HG03342 (cell line): Measurements from ENCODE around the gene TMEM170B.

Source experiments
- ATAC-seq: cut with Tn5 transposase; IDR thresholded peaks from one replicate; pipeline ENCODE4 v1.9.1; 2021; ENCODE audit warnings: mild to moderate bottlenecking, moderate library complexity; ENCODE audit not compliant: unreplicated experiment

Gene TMEM170B

DNA sequence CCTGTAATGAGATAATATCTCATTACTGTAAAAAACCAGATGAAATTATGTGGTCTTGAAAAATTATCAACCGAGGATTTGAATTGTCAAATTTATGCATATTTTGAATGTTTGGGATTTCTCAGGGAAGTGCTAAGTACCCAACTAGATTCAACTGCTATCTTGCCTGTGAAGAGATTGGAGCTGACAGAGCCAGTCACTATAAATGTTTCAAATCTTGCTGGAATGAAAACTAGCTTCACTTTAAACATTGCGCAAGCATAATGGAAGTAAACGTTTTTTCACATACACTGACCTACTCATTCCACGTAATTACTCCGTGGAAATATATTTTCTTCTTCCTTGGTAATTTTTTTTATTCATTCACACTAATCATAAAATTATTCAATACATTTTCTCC lies 46.7 kb downstream of the TMEM170B start:
- no peak for ATAC-seq

DNA sequence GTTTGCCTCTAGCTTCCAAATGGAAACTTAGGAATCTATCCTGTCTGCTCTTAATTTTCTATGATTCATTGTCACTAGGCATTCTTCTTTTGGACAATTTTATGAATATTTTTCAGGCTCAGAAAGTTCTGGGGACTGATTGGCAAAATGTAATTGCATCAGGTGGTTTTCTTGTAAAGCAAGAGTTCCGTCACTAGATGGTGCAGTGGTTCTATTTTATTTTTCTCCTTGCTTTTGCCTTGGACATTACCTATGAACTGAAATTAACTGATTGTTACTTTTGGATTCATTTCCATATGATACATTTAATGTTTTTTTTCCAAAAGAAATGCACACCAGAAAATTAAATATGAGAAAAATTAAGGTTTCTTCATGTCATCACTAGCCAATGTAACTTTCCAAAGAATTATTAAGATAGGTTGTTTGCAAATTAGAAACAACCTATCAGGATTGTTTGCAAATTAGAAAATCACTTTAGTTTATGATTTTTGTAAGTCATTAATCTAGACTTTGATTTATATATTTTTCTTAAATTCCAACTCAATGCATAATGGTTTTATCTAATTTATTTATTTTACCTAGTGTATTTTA lies 48.0 kb downstream of the TMEM170B start:
- no peak for ATAC-seq

DNA sequence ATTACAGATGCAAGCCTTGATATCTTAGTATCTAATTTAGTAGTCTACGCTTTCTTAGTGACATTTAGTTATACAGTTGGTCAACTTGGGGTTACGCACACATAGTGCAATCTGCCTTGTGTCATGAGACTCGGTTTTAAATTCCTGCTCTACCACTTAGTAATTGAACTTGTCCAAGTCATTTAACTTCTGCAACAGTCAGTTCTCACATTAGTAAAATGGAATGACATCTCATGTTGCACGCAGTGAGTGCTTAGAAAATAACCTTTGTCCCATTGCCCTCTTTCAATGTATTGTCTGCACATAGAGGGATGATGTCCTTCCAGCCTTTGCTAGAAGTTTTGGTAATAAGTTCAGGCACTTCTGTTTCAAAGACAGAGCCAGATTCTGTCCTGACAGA lies 48.6 kb downstream of the TMEM170B start:
- ATAC-seq, result no peak

DNA sequence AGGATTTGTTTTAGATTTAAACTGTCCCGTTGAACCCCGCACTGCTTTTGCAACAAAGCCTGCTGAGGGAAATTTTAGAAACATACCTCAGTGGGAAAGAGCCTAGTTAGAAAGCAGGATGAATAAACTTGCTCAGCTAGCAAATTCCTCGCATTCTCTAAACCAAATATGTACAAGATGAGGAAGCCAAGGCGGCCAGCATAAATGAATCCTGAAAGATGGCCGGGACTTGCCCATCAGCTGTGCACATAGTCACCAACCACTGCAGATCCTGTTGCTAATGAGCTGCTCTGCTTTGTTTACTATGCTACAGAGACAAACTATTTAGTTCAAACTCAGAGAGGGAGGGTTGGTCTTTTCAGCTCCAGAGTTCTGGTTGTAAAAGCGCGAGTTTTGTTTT lies 49.0 kb downstream of the TMEM170B start:
- no peak for ATAC-seq

DNA sequence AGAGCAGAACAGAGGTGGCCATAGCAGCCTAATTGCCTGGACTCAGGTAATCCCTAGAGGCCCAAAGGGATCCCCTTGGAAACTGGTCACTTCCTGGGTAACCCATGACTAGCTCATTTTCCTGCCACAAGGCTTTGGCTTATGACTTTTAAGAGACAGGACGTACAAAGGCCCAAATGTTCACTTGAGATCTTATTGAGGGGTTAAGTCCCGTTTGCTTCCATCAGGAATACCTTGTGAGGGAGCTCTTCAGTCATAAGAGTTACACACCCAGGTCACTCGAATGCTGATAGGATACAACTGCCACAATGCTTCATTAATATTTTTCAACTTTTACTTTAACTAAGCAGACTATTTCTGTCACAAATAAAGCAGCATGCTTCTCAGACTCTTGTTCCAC lies 51.7 kb downstream of the TMEM170B start:
- no peak for ATAC-seq

DNA sequence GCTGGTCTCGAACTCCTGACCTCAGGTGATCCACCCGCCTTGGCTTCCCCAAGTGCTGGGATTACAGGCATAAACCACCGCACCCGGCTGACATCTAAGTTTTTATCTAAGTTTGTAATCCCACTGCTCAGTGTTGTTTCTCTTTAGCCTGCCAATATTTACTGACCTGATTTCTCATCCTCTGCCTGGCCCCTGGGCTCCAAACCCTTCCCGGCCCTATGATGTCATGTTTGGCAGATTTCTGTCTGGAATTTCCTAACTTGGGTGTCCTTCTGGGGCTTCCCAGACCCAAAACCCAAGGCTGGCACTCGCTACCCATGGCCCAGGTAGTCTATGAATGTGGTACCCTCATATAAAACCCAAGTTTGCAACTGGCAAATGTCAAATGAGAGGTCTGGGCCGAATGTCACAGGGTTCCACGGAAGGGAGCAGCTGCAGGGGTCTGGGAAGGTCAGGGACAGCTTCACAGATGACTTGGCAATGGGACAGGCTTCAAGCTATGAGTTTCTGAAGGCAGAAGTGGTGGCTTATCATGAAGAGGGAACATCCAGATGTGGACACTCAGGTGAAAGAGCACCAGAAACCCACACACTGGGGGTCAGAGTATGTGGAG lies 54.9 kb downstream of the TMEM170B start:
- ATAC-seq, result no peak

DNA sequence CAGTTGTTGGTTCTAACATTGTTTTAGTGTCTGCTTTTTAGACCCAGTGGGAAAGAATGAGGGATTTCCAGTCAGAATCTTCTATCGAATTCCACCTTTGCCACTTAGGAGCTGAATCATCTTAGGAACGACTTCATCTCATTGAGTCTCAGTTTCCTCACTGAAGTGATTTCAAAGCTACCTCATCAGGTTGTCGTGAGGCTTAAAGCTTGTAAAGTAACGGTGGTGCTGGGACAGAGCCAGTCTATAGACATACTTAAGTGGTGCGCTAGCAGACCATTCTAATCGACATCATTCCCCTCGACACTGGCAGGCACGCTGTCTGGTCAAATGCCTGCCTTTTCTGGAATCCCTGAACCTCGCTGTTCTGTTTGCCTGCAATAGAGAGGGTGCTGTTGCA lies 55.5 kb downstream of the TMEM170B start:
- ATAC-seq, result no peak

DNA sequence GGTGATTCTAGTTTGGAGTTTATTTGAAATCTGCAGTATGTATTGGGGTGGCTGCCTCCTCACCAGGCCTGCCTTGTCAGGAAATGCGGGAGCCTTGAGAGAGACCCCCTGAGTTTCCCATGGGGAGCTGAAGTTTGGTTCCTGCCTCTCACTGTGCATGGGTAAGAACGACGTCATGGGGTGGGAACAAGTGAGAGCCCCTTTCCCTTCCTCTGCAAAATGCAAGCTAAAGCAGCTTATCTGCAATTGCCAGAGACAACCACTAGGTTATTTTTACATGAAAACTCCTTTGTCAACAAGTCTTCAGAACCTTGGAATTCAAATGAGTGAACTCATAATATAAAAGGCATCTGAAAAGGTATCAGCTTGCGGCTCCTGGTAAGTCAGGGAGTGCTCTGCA lies 58.4 kb downstream of the TMEM170B start:
- ATAC-seq, result no peak

DNA sequence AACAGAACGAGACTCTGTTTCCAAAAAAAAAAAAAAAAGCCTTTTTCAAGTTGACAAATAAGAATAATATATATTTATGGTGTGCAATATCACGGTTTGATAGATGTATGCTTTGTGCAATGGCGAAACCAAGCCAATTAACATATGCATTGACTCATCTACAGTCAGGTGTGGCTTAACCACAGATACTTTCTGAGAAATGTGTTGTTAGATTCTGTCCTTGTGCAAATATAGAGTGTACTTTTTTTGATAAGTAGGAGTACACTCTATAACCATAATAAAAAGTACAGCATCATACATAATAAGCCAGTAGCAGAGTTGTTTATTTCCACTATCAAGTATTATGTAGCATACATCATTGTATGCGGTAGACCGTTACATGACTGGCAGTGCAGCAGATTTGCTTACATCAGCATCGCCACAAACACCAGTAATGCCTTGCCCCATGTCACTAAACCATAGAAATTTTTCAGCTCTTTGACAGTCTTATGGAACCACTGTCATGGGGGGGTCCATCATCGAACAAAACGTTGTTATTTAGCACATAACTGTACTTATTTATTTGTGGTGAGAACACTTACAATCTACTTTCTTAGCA lies 59.2 kb downstream of the TMEM170B start:
- no peak for ATAC-seq

DNA sequence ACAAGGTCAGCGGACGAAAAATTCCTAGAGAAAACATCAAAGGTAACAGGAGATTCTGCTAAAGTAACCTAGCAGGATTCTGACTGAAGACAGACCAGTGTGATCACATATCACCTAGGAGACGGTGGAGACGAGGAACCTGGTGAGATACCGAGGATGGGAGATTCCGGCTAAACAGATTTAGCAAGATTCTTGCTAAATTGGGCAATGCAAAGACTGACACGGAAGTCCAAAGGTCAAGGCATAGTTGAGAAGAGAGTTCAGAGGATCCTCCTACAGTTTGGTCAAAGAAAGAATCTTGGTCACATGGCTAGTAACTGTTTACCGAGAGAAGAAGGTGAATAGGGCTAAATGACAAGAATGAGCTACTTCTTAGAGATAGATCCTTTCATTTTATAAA lies 61.1 kb downstream of the TMEM170B start:
- ATAC-seq, result no peak

DNA sequence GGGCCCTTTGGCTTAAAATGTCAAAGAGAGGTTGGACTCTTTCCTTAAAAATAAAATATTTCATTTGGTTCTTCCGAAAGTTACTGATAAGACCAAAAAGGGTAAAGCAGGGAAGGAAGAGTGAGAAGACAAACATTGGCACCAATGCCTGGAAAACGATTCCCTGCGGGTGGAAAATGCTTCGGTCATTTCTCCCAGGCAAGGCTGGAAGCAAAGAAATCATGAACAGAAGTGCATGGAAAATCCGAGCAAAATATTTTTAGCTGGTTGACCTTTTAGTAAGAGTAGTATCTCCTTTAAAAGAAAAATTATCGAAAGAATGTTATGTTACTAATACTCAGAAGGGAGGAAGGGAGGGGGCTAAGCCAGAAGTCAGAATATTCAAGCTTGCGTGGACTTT lies 62.7 kb downstream of the TMEM170B start:
- no peak for ATAC-seq

DNA sequence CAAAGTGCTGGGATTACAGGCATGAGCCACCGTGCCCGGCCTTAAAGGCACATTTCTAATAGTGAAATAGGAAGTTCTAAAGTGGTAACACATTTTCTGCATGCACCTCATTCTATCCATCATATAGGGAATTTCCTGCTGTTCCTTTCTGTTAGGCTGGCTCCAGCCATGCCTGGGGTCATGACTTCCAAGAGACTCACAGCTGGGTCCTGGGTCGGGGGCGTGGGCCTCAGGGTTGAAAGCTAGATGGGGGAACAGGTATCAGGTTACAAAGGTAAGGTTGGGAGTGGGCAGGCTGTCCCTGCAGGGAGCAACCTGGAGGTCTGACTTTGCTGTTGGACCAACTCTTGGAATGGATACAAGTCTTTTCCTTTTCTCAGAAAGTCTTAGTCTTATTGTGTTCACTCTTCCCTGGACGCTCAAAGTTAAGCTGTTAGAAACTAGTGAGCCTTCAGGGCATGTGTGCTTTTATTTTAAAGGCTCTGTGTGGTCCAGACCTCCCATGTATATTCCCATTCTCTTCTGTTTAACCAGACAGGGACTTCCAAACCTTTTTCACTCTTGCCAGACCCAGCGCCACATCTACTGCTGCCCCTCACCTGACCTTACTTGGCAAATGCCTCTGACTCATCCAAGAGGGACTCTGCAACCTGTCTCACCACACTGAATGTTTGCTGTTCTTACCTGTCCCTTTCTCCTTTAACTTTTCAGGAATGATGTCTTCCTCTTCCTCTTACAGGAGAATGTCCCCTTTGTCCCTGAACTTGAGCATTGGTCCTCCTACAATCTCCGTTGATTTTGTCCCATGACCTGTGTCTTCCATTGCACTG lies 64.4 kb downstream of the TMEM170B start:
- no peak for ATAC-seq

DNA sequence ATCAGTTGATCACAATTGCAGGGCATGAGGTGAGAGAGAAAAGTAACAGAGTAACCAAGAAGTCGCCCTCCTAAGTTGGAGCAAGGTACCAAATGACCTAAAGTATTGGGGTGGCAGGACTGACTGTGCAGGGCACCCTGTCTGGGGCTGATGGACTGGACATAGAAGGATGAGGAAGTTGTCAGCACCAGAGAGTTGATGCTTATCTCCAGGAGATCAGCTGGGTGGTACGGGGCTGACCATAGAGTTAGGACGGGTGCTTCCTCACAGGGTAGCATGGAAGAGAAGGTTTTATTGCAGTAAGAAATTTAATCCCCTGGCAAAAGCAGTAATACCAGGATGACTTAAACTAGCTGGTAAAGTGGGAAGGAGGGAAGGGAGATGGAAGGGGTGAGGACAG lies 66.7 kb downstream of the TMEM170B start:
- no peak for ATAC-seq

DNA sequence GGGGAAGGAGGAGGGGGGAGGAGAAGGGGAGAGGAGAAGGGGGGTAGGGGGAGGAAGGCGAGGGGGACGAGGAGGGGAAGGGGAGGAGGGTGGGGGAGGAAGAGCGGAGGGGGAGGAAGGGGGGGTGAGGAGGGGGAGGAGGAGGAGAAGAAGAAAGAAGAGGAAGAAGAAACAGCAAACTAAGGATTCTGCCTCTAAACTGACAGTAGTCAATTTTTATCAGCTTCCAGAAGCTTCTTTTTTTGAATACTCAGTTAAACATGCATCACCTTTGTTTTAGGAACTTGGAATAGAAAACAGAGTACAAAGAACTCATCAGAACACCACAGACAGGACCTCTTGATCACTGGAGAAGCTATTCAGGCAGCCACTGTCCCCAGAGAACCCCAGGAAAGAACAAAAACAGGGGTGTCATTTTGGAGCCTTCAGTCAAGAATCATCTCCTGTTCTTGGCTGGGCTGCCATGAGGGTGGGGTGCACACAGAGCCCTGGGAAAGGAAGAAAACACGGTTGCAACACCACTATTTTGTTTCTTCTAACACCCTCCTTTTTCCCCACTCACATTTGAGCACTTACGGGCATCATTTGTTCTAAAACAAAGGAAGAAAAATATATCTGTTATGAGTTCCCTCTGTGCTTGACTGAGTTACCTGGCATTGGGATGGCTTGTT lies 67.4 kb downstream of the TMEM170B start:
- ATAC-seq, result no peak

DNA sequence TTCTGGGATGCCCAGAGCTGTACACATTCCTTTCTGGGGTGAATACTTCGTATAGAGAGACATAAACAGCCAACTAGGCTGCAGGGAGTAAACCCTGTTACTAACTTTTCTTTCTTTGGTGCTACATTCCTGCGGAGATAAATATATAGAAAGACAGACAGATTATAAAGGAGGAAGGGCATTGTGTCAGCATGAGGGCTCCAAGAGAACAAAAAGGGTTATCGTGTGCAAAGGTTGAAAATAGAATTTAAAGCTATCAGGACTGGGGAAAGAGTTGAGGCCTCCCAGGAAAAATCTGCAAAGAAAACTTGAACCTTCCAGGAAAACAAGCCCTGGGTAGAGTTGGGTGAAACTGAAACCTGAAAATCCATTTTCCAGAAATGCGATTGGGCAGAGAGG lies 68.0 kb downstream of the TMEM170B start:
- ATAC-seq, result no peak

DNA sequence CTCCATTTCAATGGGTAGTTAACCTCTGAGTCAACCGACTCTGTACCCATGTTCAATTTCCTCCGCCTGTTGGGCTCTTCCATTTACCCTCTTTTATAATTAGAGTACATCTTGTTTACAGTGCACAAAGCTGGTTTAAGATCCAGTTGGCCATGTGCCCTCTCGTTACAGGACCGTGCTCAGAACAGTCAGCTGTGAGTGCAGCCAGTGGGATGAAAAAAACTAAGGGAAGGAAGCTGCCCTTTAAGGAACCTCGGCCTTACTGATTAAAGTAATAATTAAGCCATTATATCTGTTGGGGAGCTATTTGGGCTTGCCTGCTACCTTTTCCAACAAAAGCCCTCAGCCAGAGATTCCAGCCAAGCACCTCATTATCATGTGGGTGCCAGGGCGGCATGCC lies 68.8 kb downstream of the TMEM170B start:
- no peak for ATAC-seq

DNA sequence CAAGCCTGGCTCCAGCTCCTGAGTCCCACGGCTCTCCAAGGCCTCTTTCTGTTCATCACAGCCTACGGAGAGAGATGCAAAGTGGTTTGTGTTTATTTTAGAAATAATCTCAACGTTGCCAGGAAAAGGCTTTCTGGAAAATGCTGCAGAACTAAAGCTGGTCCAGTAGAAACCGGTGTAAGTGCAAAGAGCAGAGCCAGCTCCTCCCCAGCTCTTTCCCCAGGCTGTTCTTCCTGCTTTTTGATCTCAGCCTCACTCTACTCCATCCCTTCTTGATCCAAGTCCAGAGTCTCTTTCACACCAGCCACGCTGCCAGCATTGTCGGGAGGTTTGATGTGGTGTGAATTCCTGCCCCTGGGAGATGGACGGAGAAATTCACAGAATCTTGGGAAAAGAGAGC lies 69.8 kb downstream of the TMEM170B start:
- ATAC-seq, result no peak

DNA sequence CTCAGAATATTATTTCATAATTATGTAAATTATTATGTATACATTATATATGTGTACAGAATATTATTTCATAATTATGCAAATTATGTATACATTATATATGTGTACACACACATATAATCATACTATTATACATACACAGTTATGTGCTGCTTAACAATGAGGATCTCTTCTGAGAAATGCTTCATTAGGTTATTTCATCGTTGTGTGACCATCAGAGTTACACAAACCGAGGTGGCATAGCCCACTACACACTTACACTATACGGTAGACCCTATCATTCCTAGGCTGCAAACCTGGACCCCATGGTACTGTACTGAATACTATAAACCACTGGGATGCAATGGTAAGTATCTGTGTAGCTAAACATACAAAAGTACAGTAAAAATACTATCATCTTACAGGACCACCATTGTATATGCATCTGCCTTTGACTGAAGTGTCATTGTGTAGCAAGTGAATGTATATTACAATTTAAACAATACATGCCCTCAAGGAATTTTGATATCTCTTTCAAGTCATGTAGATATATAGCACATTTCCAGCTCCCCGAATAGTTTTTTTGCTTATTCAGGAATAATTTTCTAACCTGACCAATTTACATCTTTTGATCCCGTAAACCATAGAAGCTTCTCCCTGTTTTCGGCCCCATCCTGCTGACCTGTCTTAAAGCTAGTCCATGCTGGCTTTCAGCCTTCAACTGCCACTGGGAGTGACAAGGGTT lies 71.2 kb downstream of the TMEM170B start:
- ATAC-seq, result no peak

DNA sequence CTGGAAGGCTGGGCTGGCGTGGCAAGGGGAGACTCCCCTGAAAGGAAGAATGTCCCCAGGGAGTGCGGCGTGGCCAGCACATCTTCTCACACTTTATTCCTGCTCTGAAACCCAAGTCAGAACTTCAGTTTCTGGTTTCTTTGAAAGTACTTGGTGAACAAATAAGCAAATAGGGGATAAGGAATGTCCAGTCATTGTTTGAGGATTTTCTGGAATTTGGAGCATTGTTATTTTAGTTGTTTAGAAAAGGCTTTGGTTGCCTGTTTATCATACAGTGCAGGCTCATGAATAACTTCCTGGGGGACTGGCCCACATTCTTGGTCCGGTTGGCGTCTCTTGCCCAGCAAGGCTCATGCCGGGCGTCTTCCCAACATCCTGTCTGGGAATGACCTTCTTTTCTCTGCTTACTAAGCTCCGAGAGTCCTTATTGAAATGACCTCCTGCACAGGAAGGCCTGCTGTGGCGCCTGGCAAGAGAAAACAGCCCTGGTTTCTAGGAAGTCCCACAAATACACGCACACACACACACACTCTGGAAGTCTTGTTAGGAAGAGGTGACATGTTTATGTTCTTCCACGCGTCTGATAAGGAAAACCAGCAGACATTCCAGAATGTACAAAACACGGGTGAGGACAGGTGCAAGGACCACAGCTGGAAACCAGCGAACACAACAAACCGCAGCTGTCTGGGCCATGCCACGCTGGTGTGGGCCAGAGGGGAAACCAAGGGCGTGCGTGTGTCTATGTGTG lies 71.9 kb downstream of the TMEM170B start:
- ATAC-seq, result no peak

DNA sequence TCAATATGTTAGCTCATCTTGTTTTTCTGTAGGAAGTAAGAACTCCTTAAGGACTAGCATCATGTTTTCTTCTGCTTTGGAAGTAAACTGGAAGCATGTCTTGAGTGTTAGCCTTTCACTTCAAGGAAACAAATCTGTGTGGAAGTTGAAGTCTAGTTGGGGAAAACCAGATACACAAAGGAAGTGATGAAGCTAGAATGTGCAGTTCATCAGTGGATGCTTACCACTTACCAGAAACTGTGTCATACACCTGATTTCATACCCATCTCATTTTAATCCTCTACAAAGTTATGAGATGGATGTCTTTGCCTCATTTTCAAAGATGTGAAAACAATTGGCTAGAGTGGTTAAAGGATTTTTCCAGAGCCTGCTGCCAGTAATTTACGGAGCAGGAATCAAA lies 75.8 kb downstream of the TMEM170B start:
- no peak for ATAC-seq
